GM18520 (cell line): ENCODE results near the gene LMO7.

Source experiments
- ATAC-seq: cut with Tn5 transposase; IDR thresholded peaks from one replicate; pipeline ENCODE4 v1.9.1; 2021; ENCODE audit not compliant: unreplicated experiment

LMO7 gene

DNA sequence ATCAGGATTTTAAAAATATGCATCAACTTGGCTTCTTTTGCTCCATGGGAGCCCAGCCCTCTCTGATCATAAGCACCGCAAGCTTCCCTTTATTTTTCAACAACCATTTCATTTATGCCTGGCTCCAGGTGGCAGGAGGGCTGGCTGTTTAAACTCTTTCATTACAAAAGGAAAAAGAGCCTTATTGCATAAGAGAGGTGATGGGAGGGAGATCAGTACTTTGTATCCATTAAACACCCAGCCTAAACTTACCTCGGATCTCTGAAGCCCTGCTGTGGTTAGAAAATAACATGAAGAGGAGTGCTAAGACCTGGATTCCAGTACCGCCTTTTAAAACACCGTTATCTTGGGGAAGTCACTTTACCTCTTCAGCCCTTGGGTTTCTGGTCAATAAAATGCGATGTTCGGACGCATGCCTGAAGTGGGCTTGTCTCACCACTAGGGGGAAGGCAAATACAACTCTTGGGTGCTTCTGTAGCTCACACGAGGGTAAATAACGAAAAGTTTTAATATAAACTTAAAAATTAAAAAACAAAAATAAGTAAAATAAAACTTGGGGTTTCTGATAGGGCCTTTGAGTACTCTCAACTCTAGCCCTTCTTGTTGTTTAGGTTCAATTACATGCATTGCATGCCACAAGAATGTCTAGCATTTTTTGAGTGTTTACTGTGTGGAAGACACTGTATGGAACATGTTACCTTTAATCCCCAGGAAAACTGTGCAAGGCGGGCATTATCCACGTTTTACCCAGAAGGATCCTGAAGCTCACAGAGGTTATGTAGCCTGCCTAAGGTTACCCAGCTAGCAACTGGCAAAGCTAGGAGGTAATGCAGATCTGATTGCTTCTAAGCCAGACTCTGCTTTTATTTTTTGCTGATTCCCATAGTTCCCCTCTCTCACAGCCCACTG lies 240.3 kb downstream of the LMO7 start:
- ATAC-seq = peak; percentile 87

DNA sequence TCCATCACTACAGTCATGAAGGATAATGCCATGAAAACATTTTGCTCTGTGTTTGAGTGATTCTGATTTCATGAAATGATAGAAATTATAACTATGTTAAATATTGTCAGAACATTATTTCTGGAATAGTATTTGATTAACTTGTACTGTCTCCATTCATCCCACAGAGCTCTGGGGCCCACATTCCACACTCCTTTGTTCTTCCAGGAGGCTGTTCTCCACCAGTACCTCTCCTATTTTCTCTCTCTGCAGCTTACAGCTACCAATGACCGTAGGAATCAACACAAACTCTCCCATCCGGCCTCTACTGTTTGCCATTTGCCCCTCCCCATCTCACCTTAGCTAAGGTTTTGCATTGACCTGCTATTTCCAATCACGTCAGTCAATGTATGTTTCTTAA lies 240.9 kb downstream of the LMO7 start:
- ATAC-seq = no peak

DNA sequence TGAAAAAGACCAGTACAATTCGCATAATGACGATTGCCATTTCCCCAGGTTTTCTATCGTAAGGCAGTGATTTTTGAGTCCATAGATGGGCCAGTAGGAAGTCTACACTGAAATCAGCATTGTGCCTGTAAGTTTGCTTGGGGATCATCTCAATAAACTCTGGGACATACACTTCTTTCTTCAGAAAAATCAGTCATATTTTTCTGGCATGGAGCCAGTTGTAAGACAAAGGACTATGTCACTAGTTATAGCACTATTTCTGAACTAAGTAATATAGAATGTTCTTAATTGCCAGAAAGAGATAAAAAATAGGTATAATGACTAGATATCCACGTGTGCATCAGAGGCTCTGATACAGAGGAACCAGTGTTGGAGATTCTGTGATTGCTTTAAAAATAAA lies 243.5 kb downstream of the LMO7 start:
- ATAC-seq = no peak

DNA sequence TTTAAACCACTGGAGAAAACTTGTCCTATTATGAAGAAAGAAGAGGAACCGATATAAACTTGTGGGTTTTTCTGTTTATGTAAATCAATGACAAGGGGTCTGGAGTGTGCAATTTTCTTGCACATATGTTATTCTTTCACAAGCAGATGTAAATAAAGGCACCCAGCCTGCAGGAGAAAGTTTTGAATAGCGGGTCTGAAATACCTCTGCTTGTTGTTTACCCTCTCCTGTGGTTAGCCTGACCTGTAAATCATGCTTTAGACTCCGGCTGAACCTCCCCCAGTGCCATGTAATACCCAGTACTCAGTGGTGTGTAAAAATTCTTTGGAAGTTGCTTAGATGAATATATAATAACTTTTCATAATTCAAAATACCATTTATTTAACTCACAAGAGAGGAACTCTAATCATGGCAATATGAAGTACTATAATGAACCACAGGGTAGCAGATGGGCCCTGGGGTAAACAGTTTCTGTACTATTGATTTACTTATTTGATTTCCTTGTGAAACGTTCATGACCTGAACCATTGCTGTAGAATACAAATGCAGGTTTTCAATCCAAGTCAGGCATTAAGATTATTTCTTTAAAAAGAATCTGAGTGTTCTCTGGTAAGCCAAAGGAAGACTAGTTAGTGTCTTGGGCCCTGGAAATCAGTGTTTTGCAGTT lies 245.1 kb downstream of the LMO7 start:
- no peak for ATAC-seq

DNA sequence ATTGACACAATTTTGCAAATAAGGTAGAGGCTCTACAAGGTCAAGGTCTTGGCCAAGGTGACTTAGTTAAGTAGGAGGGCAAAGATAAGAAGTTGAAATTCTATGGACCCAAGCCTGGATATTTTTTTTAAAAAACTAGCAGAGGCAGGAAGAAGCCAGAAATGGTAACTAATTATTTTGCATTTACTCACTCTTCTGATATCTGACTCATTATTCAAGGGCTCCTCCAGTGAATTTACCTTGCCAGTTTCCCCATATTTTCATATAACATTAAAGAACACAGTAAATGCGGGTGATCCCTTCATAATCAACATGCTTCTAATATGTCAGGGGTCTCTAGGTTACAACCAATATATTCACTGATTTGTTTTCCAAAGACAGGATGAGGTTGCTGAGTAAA lies 246.1 kb downstream of the LMO7 start:
- ATAC-seq = no peak

DNA sequence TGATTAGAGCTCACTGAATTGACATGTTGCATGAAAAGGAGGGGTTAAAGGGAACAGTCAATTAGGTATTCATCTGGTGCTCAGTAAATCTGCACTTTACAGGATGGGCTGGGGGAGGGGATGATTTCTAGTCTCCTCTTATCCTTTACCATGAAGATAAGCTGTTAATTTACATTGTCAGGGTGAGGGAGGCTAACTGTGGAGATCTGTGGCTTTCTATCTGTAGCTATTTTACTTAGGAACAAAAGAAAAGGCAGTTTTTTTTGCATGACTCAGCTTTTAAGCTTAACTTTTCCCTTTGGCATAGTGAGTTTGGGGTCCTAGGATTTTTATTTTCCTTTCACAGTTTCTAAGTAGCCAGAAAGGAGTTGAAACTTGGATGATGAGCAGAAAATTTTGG lies 253.3 kb downstream of the LMO7 start:
- no peak for ATAC-seq

DNA sequence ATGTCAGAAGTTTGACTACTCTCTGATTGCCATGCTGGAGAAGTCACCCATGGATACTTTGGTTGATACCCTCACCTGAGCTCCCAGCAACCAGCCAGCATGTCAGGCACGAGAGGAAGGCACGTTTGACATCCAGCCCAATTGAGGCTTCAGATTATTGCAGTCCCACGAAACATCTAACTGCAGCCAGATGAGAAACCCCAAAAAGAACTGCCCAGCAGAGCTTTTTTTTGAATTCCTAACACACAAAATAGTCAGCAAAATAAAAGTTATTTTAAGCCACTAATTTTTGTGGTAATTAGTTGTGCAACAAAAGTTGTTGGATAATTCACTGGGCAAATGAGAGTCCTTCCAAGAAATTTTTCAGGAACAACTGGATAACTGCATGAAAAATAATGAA lies 259.0 kb downstream of the LMO7 start:
- no peak for ATAC-seq

DNA sequence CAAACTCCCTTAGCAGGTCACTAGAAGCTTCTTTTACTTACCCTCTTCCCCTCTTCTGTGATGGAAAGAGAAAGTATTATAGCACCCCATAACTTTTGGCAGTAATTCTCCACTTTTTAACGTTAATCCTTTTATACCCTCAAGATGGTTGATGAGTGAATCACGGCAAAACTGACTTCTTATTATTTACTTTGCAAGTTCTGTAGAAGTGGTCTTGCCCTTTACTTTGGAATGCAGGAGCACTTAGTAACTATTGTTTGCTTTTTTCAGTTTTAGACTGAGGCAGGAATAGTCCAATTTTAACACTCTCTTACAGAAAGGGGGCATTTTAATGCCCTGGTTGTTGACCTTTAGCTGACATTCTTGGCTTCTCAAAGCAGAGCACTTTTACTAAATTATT lies 260.1 kb downstream of the LMO7 start:
- no peak for ATAC-seq

DNA sequence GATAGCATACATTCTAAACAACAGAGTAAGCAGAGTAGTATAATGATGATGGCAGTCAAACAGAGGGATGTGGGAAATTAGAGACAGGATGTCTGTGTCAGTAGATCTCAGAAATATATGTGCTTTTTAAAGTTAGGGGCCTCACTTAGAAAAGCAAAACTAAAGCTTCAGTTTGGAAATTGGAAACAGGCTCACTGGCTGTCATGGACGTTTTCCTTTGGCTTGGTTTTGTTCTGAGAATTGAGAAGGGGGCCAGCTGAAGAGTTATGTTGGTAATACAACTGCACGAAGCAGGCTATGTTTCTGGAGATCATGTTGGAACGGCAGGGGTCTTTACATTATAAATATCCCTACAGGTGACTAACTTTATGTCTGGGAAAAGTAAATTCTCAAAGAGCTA lies 261.3 kb downstream of the LMO7 start:
- no peak for ATAC-seq

DNA sequence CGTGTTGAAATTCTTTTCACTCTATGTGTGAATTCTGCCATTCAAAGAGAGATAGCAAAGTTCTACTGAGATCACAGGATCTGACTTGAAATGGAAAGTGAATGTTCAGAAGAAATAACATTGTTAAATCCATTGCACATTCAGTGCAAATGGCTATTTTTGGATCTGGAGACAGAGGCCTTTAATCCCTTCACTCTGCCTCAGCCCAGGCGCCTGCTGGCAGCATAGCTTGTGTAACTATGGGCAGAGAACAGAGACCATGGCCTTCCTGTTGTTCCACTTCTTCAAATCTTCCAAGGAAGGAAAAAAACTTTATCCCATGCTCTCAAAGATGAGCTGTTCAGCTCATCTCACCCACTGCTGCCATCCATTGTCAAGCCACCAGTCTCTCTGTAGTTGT lies 265.4 kb downstream of the LMO7 start:
- ATAC-seq = no peak

DNA sequence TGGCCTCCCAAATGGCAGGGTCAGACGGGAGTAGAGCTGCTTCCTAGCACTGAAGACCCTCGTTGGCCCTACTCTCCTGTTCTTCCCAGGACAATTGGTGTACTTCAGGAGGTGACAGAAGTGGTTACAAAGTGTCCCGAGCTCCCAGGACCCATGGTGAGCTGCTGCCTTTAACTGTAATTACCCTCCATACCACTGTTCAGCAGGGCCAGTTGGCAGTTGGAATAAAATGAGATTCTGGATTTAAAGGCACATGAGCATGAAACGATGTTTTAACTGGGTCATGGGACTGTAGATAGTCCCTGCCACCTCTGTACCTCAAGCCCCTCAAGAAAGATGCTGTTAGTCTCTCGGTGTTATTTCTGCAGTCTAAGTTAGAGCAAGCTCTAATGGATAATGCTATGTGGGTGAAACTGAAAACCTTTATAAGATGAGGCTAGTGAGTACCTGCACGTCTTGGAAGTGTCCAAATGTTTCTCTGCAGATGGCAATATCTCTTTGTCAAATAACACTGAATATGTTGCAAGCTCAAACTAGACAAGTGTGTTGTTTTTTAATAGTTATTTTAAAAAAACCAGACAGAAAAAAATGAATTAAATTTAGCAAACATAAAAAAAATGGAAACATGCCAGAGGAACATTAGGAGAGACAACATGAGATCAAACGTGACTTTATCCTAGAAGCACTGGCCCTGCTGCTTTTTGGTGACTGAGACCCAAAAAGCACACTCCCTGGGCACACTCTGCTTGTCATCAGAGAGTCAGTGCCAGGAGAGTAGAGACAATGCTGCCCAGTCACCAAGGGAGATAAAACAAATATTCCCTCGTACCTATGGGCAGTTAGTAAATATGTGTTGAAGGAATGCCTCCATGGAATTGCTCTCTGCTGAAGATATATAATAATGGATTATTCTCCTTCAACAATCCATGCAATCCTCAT lies 266.3 kb downstream of the LMO7 start:
- no peak for ATAC-seq

DNA sequence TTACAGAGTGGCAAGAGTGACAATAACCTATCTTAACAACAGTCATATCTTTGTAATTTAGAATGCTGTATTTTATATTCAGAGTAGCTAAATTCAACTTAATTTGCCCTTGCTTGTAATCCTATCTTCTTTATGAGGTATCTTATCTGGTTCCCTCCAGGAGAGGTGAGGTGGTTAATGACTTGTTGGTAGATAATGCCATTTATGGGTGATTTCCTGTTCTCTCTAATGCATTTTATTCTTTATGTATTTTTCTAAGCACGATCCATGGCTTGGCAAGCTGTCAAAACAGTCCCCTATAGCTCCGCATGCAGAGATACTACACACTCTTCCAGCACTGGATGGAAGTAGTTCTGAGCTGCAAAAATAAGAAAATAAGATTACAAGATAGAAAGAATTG lies 267.9 kb downstream of the LMO7 start:
- ATAC-seq = no peak

DNA sequence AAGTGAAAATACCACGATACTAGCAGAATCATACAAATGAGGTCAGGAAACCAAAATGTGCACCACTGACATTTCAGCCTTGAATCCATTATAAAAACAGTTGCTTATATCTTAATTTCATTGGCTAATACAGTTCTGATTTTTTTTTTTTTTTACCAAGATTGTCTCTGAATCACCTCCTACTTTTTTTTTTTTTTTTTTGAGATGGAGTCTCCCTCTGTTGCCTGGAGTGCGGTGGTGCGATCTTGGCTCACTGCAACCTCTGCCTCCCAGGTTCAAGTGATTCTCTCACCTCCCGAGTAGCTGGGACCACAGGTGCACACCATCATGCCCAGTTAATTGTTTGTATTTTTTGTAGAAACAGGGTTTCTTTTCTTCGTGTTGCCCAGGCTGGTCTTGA lies 270.2 kb downstream of the LMO7 start:
- ATAC-seq = no peak

DNA sequence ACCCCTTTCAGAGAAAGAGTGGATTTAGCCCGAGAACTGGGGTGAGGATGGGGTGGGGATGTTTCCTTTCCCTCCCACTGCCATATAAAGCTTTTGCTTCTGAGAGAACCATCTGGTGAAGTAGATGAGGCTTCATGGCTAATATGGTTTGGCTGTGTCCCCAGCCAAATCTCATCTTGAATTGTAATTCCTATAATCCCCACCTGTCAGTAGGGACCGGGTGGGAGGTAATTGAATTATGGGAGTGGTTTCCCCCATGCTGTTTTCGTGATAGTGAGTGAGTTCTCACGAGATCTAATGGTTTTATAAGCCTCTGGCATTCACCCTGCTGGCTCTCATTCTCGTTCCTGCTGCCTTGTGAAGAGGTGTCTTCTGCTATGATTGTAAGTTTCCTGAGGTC lies 270.9 kb downstream of the LMO7 start:
- no peak for ATAC-seq

DNA sequence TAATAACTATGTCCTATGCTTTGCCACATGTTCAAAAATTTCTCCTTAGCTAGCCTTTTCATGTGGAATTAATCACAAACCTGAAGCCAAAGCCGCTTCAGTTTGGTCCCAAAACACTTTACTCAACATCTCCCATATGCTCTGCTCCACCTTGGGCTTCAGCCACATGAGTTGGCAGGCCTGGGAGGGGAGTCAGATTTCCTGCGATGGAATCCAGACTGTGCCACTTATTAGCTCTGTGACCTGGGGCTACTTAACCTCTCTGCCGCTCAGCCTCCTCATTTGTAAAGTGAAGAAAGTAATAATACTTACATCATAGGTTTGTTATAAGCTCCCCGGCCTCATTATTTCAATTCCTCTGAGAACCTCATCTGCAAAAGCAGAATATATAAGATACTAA lies 272.0 kb downstream of the LMO7 start:
- no peak for ATAC-seq
